WTC11 (cell line): ENCODE data around the gene KY. TPM values are rescaled to one million over a fixed set of nuclear protein-coding genes. Genes with fewer than 3 reads are reported as not detected.

Source experiments
- total RNA-seq: library from RNA; stranded (reverse); gene quantifications from 3 replicates; pipeline ENCODE4 v1.2.3, GENCODE V29; 2021

Gene KY
- total RNA-seq, 1 experiment from 2014 or later = not detected

Other genes starting within 250 kb of the KY start
- gene ANAPC13, start 165.0 kb downstream of the KY start, total RNA-seq = 28.8 to 29.7 TPM (median 29.6 TPM) in 3 replicates
- 23.9 to 28.0 TPM (median 24.9 TPM) in 3 replicates for gene CEP63, start 165.0 kb downstream of the KY start, total RNA-seq
- gene EPHB1, start 144.2 kb upstream of the KY start, total RNA-seq = 7.0 to 9.9 TPM (median 8.2 TPM) in 3 replicates